Measurements from ENCODE around the gene USPL1.

GRCh38 chr13:30692113-30692512 lies 74.4 kb downstream of the USPL1 start:
- TF ChIP-seq EZH2phosphoT487 (conservative IDR thresholded peaks at IDR 0.05; ENCODE audit: low read length), result no peak
- TF ChIP-seq, protein P1, sequence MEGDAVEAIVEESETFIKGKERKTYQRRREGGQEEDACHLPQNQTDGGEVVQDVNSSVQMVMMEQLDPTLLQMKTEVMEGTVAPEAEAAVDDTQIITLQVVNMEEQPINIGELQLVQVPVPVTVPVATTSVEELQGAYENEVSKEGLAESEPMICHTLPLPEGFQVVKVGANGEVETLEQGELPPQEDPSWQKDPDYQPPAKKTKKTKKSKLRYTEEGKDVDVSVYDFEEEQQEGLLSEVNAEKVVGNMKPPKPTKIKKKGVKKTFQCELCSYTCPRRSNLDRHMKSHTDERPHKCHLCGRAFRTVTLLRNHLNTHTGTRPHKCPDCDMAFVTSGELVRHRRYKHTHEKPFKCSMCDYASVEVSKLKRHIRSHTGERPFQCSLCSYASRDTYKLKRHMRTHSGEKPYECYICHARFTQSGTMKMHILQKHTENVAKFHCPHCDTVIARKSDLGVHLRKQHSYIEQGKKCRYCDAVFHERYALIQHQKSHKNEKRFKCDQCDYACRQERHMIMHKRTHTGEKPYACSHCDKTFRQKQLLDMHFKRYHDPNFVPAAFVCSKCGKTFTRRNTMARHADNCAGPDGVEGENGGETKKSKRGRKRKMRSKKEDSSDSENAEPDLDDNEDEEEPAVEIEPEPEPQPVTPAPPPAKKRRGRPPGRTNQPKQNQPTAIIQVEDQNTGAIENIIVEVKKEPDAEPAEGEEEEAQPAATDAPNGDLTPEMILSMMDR (IDR thresholded peaks at IDR 0.05; ENCODE audit: insufficient read depth, low read length, poor library complexity, severe bottlenecking), result no peak

Measured in SU-DHL-6 (cell line).